Measurements from ENCODE around the gene CMTR1.

Gene CMTR1

DNA sequence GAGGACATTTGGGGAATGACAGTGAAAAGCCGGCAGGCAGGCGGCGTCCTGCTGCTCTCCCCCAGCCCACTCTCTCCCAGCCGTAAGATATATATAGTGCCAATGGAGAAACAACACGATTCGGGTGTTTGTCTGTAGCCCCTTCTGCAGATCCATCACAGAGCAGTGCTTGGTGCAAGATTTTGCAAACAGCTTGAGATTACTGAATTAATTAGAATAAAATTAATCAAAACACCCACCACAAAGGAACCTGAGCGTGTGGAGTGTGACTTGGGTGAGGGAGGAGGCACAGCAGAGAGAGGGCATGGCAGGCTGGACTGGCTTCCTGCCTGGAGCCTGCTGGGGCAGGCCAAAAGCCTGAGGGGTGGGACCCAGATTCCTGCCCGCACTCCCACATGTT lies 95.5 kb downstream of the CMTR1 start:
- TF ChIP-seq, protein P1, sequence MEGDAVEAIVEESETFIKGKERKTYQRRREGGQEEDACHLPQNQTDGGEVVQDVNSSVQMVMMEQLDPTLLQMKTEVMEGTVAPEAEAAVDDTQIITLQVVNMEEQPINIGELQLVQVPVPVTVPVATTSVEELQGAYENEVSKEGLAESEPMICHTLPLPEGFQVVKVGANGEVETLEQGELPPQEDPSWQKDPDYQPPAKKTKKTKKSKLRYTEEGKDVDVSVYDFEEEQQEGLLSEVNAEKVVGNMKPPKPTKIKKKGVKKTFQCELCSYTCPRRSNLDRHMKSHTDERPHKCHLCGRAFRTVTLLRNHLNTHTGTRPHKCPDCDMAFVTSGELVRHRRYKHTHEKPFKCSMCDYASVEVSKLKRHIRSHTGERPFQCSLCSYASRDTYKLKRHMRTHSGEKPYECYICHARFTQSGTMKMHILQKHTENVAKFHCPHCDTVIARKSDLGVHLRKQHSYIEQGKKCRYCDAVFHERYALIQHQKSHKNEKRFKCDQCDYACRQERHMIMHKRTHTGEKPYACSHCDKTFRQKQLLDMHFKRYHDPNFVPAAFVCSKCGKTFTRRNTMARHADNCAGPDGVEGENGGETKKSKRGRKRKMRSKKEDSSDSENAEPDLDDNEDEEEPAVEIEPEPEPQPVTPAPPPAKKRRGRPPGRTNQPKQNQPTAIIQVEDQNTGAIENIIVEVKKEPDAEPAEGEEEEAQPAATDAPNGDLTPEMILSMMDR (IDR thresholded peaks at IDR 0.05; ENCODE audit: extremely low read depth, missing control alignments) = no peak
- DNase-seq (ENCODE audit: low spot score) = no peak

DNA sequence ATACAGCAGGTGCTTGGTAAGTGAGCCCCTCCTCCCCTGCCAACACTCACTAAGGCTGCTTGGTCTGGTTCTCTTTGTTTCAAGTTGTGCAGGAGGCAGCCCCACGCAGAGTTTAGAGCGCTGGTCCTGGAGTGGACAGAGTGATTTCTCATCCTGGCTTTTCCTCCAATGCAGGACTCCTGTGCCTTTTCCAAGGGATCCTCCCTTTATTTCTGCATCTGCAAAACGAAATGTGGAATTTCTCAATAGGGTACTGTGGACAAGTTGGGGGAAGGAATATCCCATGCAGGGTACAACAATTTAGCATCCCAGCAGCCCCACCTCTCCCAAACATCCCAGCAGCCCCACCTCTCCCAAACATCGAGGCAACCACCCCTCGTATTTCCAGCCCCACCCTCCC lies 97.3 kb downstream of the CMTR1 start:
- DNase-seq (ENCODE audit: low spot score) = no peak
- TF ChIP-seq, protein P1 (IDR thresholded peaks at IDR 0.05; ENCODE audit: extremely low read depth, missing control alignments) = no peak

DNA sequence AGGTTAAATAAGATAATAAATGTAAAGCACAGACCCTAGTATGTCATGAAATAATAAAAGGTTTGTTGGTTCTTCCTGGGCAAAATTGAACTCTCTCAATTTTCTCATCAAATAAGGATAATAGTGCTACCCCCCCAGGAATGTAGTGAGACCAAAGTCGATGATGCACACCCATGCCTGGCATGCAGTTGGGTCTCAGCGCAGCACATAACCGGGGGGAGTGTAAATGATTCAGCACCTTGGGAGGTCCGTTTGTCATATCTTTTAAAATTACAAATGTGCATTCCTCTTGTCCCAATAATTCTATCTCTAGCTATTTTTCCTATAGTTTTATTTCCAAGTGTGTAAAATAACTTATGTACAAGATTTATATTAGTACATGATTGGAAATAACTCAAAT lies 98.0 kb downstream of the CMTR1 start:
- DNase-seq (ENCODE audit: low spot score) = no peak
- TF ChIP-seq, protein P1 (IDR thresholded peaks at IDR 0.05; ENCODE audit: extremely low read depth, missing control alignments) = no peak
